Fibroblast of skin of left biceps (primary cell): ENCODE measurements around the gene APOL1.
"Not testable (repeated sequence)": the region's sequence is repeated elsewhere in the genome, so short reads cannot be mapped to it uniquely, and the experiment has no call there.

Experiments
- DNase-seq, 2 experiments: peaks; one replicate each; pipeline ENCODE4 v3.0.0-alpha.2; 2013; ENCODE audit warnings: low read depth in 2 of 2

APOL1 gene

GRCh38 chr22:36225333-36225922 lies 27.5 kb upstream of the APOL1 start:
- no peak for DNase-seq

- no peak for DNase-seq
These were observed 26.7 kb upstream of the APOL1 start for GRCh38 chr22:36226189-36226588.

- no peak for DNase-seq
These were observed 25.5 kb upstream of the APOL1 start for GRCh38 chr22:36227396-36227795.

GRCh38 chr22:36227806-36228205 lies 25.1 kb upstream of the APOL1 start:
- DNase-seq = no peak

GRCh38 chr22:36228369-36228768 lies 24.6 kb upstream of the APOL1 start:
- not testable (repeated sequence) for DNase-seq

GRCh38 chr22:36228944-36229343 lies 24.0 kb upstream of the APOL1 start:
- DNase-seq = no peak

GRCh38 chr22:36229649-36230048 lies 23.3 kb upstream of the APOL1 start:
- DNase-seq = not testable (repeated sequence)

GRCh38 chr22:36231051-36231450 lies 21.9 kb upstream of the APOL1 start:
- DNase-seq = not testable (repeated sequence)

GRCh38 chr22:36232715-36233401 lies 20.1 kb upstream of the APOL1 start:
- no peak for DNase-seq

GRCh38 chr22:36233796-36234195 lies 19.1 kb upstream of the APOL1 start:
- DNase-seq = no peak

- no peak for DNase-seq
These were observed 18.7 kb upstream of the APOL1 start for GRCh38 chr22:36234213-36234612.

- no peak for DNase-seq
These were observed 18.0 kb upstream of the APOL1 start for GRCh38 chr22:36234919-36235318.

- DNase-seq = no peak
These were observed 17.3 kb upstream of the APOL1 start for GRCh38 chr22:36235585-36235984.

GRCh38 chr22:36236388-36237319 lies 16.3 kb upstream of the APOL1 start:
- no peak for DNase-seq

- no peak for DNase-seq
These were observed 15.2 kb upstream of the APOL1 start for GRCh38 chr22:36237462-36238372.

- DNase-seq = no peak
These were observed 14.4 kb upstream of the APOL1 start for GRCh38 chr22:36238373-36239149.

GRCh38 chr22:36239150-36239400 lies 13.9 kb upstream of the APOL1 start:
- DNase-seq = no peak

- DNase-seq = peak; percentile 73 to 76
These were observed 13.3 kb upstream of the APOL1 start, which contains the start of gene APOL2 for GRCh38 chr22:36239401-36240171. TSS of gene APOL2 (minus strand) at chr22:36239527. CDS start at chr22:36233162, 6,365 bp downstream.

GRCh38 chr22:36243986-36244385 lies 8.9 kb upstream of the APOL1 start:
- no peak for DNase-seq
